HepG2 (cell line): ENCODE results near the gene COASY. TPM values are rescaled to one million over a fixed set of nuclear protein-coding genes. Genes with fewer than 3 reads are reported as not detected.

Source experiments
- ATF6 ChIP-seq: sonication (generic); formaldehyde crosslinking; conservative IDR thresholded peaks from 2 replicates; pipeline ENCODE4 v1.4.0; 2020; ENCODE audit warnings: missing genetic modification reagents
- BRCA1 ChIP-seq: sonication (generic); formaldehyde crosslinking; IDR thresholded peaks from 2 replicates; pipeline ENCODE4 v1.4.0; 2020; ENCODE audit warnings: missing genetic modification reagents
- HES4 ChIP-seq: sonication (generic); formaldehyde crosslinking; IDR thresholded peaks from 2 replicates; pipeline ENCODE4 v1.9.0; 2021; ENCODE audit warnings: mild to moderate bottlenecking, missing genetic modification reagents, borderline replicate concordance
- JARID2 ChIP-seq: sonication (generic); formaldehyde crosslinking; IDR thresholded peaks from 2 replicates; pipeline ENCODE4 v1.8.1; 2023; ENCODE audit warnings: missing genetic modification reagents, inconsistent platforms; ENCODE audit not compliant: insufficient replicate concordance
- NCOA5 ChIP-seq: sonication (generic); formaldehyde crosslinking; IDR thresholded peaks from 2 replicates; pipeline ENCODE4 v1.4.0; 2020; ENCODE audit warnings: missing genetic modification reagents
- NFATC3 ChIP-seq: sonication (generic); formaldehyde crosslinking; IDR thresholded peaks from 2 replicates; pipeline ENCODE4 v1.5.1; 2020; ENCODE audit warnings: mild to moderate bottlenecking, missing genetic modification reagents
- NR3C1 ChIP-seq: sonication (generic); formaldehyde crosslinking; IDR thresholded peaks from 2 replicates; pipeline ENCODE4 v1.4.0; 2020; ENCODE audit warnings: missing genetic modification reagents
- PCBP1 ChIP-seq: fragments of 200-400 bp; formaldehyde crosslinking; IDR thresholded peaks from 2 replicates; pipeline ENCODE4 v1.6.1; 2017; ENCODE audit warnings: mild to moderate bottlenecking, low read depth, low read length, borderline replicate concordance
- PHF21A ChIP-seq: sonication (generic); formaldehyde crosslinking; IDR thresholded peaks from 2 replicates; pipeline ENCODE4 v1.5.0; 2020; ENCODE audit warnings: mild to moderate bottlenecking, missing genetic modification reagents
- SKI ChIP-seq: fragments of 450-650 bp; IDR thresholded peaks from one replicate; pipeline ENCODE4 v1.6.1; 2018; ENCODE audit warnings: mild to moderate bottlenecking; ENCODE audit not compliant: partially characterized antibody
- SMAD1 ChIP-seq: sonication (generic); formaldehyde crosslinking; IDR thresholded peaks from 2 replicates; pipeline ENCODE4 v1.4.0; 2020; ENCODE audit warnings: missing genetic modification reagents, low read depth, mild to moderate bottlenecking, borderline replicate concordance
- SPEN ChIP-seq: sonication (generic); formaldehyde crosslinking; IDR thresholded peaks from 2 replicates; pipeline ENCODE4 v1.5.1; 2020; ENCODE audit warnings: low read depth, mild to moderate bottlenecking, missing genetic modification reagents
- SSRP1 ChIP-seq: IDR thresholded peaks from 2 replicates; pipeline ENCODE4 v1.6.1; 2016; ENCODE audit warnings: control low read depth
- TP53 ChIP-seq: sonication (generic); formaldehyde crosslinking; conservative IDR thresholded peaks from 2 replicates; pipeline ENCODE4 v1.4.0; 2020; ENCODE audit warnings: missing genetic modification reagents
- TRIM24 ChIP-seq: sonication (generic); formaldehyde crosslinking; IDR thresholded peaks from 2 replicates; pipeline ENCODE4 v1.8.0; 2022; ENCODE audit warnings: mild to moderate bottlenecking, missing genetic modification reagents
- TSC22D2 ChIP-seq: sonication (generic); formaldehyde crosslinking; IDR thresholded peaks from 2 replicates; pipeline ENCODE4 v1.5.1; 2020; ENCODE audit warnings: missing genetic modification reagents, mild to moderate bottlenecking, borderline replicate concordance
- ZFP90 ChIP-seq: sonication (generic); formaldehyde crosslinking; IDR thresholded peaks from 2 replicates; pipeline ENCODE4 v1.8.0; 2022; ENCODE audit warnings: missing genetic modification reagents, mild to moderate bottlenecking, inconsistent platforms, borderline replicate concordance
- ZMYM3 ChIP-seq: sonication (generic); formaldehyde crosslinking; IDR thresholded peaks from 2 replicates; pipeline ENCODE4 v1.5.1; 2020; ENCODE audit warnings: mild to moderate bottlenecking, missing genetic modification reagents
- ZNF234 ChIP-seq: sonication (generic); formaldehyde crosslinking; conservative IDR thresholded peaks from 2 replicates; pipeline ENCODE4 v1.5.1; 2020; ENCODE audit warnings: mild to moderate bottlenecking, missing genetic modification reagents
- ZNF24 ChIP-seq: fragments of 450-650 bp; IDR thresholded peaks from 2 replicates; pipeline ENCODE4 v1.6.1; 2017; ENCODE audit warnings: antibody characterized with exemption, mild to moderate bottlenecking
- ZNF432 ChIP-seq: sonication (generic); formaldehyde crosslinking; IDR thresholded peaks from 2 replicates; pipeline ENCODE4 v1.5.0; 2020; ENCODE audit warnings: missing genetic modification reagents, mild to moderate bottlenecking, borderline replicate concordance
- ZZZ3 ChIP-seq: sonication (generic); formaldehyde crosslinking; IDR thresholded peaks from 2 replicates; pipeline ENCODE4 v1.4.0; 2020; ENCODE audit warnings: missing genetic modification reagents, mild to moderate bottlenecking, borderline replicate concordance
- polyA plus RNA-seq, 8 experiments: library from polyadenylated mRNA; depleted of rRNA in 3 of 8; stranded (reverse) in 7 of 8; unstranded in 1 of 8; fragments of >200 nt; fragmentation: Illumina TruSeq in 4 of 8; extraction: Trizol in 4 of 8; gene quantifications; 2 replicates each; pipeline versions ENCODE4 v1.2.1 to v1.2.3, GENCODE V29; 2011 to 2016; ENCODE audit warnings: low read depth in 4 of 8, missing spikeins in 1 of 8, mixed read lengths in 1 of 8; ENCODE audit not compliant: insufficient read depth in 1 of 8
- total RNA-seq, 5 experiments: library from RNA; depleted of rRNA; stranded (reverse); fragments of >200 nt; fragmentation: Illumina TruSeq; extraction: Trizol; gene quantifications; 2 replicates each; pipeline ENCODE4 v1.2.3, GENCODE V29; 2016; ENCODE audit warnings: low read depth in 1 of 5
- TF ChIP-seq, protein P1 (sequence below): sonication (generic); formaldehyde crosslinking; IDR thresholded peaks from 2 replicates; pipeline ENCODE4 v1.4.0; 2020; ENCODE audit warnings: missing genetic modification reagents, borderline replicate concordance
- TF ChIP-seq, protein P2 (sequence below): sonication (generic); formaldehyde crosslinking; IDR thresholded peaks from 2 replicates; pipeline ENCODE4 v1.8.1; 2023; ENCODE audit warnings: mild to moderate bottlenecking, missing genetic modification reagents
- TF ChIP-seq, protein P3 (sequence below): sonication (generic); formaldehyde crosslinking; IDR thresholded peaks from 2 replicates; pipeline ENCODE4 v1.4.0; 2020; ENCODE audit warnings: mild to moderate bottlenecking, low read depth, missing genetic modification reagents
- TF ChIP-seq, protein P4 (sequence below): sonication (generic); formaldehyde crosslinking; conservative IDR thresholded peaks from 2 replicates; pipeline ENCODE4 v1.5.0; 2020; ENCODE audit warnings: missing genetic modification reagents

Gene COASY
- total and polyA plus RNA-seq, 2 of the 13 experiments (the other 11 are each of a cell fraction or from before 2014, with no cell fraction given): 90.7 to 125 TPM

DNA sequence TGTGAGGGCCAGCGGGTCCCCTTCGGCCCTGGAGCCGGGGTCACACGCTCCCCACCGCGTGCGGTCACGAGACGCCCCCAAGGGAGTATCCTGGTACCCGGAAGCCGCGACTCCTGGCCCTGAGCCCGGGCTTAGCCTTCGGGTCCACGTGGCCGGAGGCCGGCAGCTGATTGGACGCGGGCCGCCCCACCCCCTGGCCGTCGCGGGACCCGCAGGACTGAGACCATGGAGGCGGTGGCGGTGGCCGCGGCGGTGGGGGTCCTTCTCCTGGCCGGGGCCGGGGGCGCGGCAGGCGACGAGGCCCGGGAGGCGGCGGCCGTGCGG lies 25.9 kb upstream of the COASY start, which contains the start of gene NAGLU (continued):
- TF ChIP-seq ZNF432 (CRISPR knock-in tag) (no peak), SPEN (CRISPR knock-in tag) (peak; percentile 58; the same call in 1 of the 2 replicates), PCBP1 (no peak), SKI (no peak), ATF6 (CRISPR knock-in tag) (no peak), JARID2 (CRISPR knock-in tag) (no peak), PHF21A (CRISPR knock-in tag) (peak; percentile 14; the same call in 1 of the 2 replicates), TRIM24 (CRISPR knock-in tag) (no peak), TP53 (no peak), SMAD1 (CRISPR knock-in tag) (no peak), HES4 (no peak), ZFP90 (CRISPR knock-in tag) (peak; percentile 75; the same call in 1 of the 2 replicates), ZNF234 (CRISPR knock-in tag) (no peak), TSC22D2 (CRISPR knock-in tag) (no peak), ZNF24 (no peak), ZZZ3 (CRISPR knock-in tag) (no peak), SSRP1 (CRISPR knock-in tag) (no peak), ZMYM3 (CRISPR knock-in tag) (no peak), NFATC3 (CRISPR knock-in tag) (peak; percentile 19; the same call in 1 of the 2 replicates), BRCA1 (CRISPR knock-in tag) (0 out of 2 replicates have a peak, but pooled peaks have one; percentile 39), NR3C1 (CRISPR knock-in tag) (no peak), NCOA5 (CRISPR knock-in tag) (no peak)
- TF ChIP-seq, protein P1, sequence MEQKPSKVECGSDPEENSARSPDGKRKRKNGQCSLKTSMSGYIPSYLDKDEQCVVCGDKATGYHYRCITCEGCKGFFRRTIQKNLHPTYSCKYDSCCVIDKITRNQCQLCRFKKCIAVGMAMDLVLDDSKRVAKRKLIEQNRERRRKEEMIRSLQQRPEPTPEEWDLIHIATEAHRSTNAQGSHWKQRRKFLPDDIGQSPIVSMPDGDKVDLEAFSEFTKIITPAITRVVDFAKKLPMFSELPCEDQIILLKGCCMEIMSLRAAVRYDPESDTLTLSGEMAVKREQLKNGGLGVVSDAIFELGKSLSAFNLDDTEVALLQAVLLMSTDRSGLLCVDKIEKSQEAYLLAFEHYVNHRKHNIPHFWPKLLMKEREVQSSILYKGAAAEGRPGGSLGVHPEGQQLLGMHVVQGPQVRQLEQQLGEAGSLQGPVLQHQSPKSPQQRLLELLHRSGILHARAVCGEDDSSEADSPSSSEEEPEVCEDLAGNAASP (CRISPR knock-in tag): peak; percentile 72
- TF ChIP-seq, protein P2, sequence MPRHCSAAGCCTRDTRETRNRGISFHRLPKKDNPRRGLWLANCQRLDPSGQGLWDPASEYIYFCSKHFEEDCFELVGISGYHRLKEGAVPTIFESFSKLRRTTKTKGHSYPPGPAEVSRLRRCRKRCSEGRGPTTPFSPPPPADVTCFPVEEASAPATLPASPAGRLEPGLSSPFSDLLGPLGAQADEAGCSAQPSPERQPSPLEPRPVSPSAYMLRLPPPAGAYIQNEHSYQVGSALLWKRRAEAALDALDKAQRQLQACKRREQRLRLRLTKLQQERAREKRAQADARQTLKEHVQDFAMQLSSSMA: 0 out of 2 replicates have a peak, but pooled peaks have one; percentile 3
- TF ChIP-seq, protein P3, sequence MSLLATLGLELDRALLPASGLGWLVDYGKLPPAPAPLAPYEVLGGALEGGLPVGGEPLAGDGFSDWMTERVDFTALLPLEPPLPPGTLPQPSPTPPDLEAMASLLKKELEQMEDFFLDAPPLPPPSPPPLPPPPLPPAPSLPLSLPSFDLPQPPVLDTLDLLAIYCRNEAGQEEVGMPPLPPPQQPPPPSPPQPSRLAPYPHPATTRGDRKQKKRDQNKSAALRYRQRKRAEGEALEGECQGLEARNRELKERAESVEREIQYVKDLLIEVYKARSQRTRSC: no peak
- TF ChIP-seq, protein P4, sequence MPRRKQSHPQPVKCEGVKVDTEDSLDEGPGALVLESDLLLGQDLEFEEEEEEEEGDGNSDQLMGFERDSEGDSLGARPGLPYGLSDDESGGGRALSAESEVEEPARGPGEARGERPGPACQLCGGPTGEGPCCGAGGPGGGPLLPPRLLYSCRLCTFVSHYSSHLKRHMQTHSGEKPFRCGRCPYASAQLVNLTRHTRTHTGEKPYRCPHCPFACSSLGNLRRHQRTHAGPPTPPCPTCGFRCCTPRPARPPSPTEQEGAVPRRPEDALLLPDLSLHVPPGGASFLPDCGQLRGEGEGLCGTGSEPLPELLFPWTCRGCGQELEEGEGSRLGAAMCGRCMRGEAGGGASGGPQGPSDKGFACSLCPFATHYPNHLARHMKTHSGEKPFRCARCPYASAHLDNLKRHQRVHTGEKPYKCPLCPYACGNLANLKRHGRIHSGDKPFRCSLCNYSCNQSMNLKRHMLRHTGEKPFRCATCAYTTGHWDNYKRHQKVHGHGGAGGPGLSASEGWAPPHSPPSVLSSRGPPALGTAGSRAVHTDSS (CRISPR knock-in tag): peak; percentile 30; the same call in 1 of the 2 replicates
